ENCODE data around the gene NME9. TPM values are rescaled to one million over a fixed set of nuclear protein-coding genes. Genes with fewer than 3 reads are reported as not detected.

Gene NME9
- total and polyA plus RNA-seq, 7 experiments from 2014 or later: 0.52 to 2.0 (median 0.71) TPM; not detected in 1

DNA sequence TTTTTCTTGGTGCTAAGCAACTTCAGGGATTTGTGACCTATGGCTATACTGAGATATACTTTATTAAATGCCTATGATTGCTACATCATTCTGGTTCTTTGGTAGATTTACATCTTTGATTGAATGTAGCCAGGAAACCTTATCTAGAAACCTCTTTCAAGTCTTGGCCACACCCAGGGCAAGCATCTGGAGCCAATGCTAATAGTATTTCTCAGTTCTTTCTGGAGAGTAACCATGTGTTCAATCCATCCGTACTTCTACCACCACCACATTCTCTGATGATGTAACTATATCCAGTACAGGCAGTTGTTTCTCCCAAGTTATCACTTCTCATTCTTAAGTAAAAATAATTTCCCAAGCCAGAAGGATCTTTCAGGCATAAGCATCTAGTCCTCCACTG is 69.0 kb downstream of the NME9 start:
- Mint-ChIP-seq H3K36me3 (peaks cover 0 to 44% (median 12%) of the 10 kb centered on the region in 5 donors), H3K4me3 (no peak overlapping the region), H3K27ac (peak overlapping the region in 1 of 9 donors; percentile 16), H3K9me3 (no peaks in the 10 kb centered on the region), H3K27me3 (no peaks in the 10 kb centered on the region), H3K4me1 (peaks cover 0 to 16% (median 0%) of the 10 kb centered on the region in 7 donors)
- H3K27me3 ChIP-seq (ENCODE audit: control insufficient read depth in 2 of 2, insufficient read depth in 2 of 2, low read length in 2 of 2): no peaks in the 10 kb centered on the region
- DNase-seq (no peak), ATAC-seq (no peak)
- H3K36me3 ChIP-seq (ENCODE audit: control insufficient read depth in 2 of 3, insufficient read depth in 3 of 3, low read length in 3 of 3): peaks cover 0 to 9% (median 3%) of the 10 kb centered on the region in 3 experiments
- H3K27ac ChIP-seq (ENCODE audit: low read depth, low read length): no peak overlapping the region
- H3K4me1 ChIP-seq (ENCODE audit: control insufficient read depth in 2 of 2, insufficient read depth in 2 of 2, low read length in 2 of 2): no peaks in the 10 kb centered on the region
- no peak overlapping the region for H3K4me3 ChIP-seq (ENCODE audit: low read length)
- no peaks in the 10 kb centered on the region for H3K9me3 ChIP-seq (ENCODE audit: control insufficient read depth in 2 of 3, low read length in 3 of 3)
- intact Hi-C loops (cut with micrococcal nuclease): no loop called here
- ChIA-PET POLR2A (no interaction called here), CTCF (no interaction called here)

DNA sequence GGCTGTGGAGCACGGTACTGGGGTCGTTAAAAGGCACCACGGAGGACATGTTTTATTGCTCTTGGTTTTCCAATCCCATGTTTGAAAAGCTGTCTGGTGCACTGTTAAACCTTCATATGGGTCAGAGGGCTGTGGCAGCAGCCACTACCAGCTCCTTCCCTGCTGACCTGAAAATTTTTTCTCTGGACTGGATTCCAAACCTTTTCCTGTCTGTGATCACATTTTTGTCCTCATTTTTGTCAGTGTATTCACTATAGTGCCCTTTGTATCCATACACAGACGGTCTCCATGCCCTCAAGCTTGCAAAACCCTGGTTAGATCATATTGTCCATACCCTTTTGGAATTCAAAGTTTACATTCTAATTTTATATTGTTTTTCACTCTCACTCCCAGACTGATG is 70.5 kb downstream of the NME9 start:
- Histone ChIP-seq H3K36me3 (ENCODE audit: control insufficient read depth in 2 of 3, insufficient read depth in 3 of 3, low read length in 3 of 3) (peaks cover 0 to 4% (median 0%) of the 10 kb centered on the region in 3 experiments), H3K4me1 (ENCODE audit: control insufficient read depth in 2 of 2, insufficient read depth in 2 of 2, low read length in 2 of 2) (no peaks in the 10 kb centered on the region), H3K9me3 (ENCODE audit: control insufficient read depth in 2 of 3, low read length in 3 of 3) (no peaks in the 10 kb centered on the region), H3K27ac (ENCODE audit: low read depth, low read length) (no peak overlapping the region), H3K4me3 (ENCODE audit: low read length) (no peak overlapping the region), H3K27me3 (ENCODE audit: control insufficient read depth in 2 of 2, insufficient read depth in 2 of 2, low read length in 2 of 2) (no peaks in the 10 kb centered on the region)
- Mint-ChIP-seq H3K27ac (no peak overlapping the region), H3K4me1 (peaks cover 0 to 16% (median 0%) of the 10 kb centered on the region in 7 donors), H3K36me3 (peaks cover 0 to 44% (median 8%) of the 10 kb centered on the region in 5 donors), H3K9me3 (no peaks in the 10 kb centered on the region), H3K27me3 (no peaks in the 10 kb centered on the region), H3K4me3 (no peak overlapping the region)
- CTCF ChIA-PET: no interaction called here
- POLR2A ChIA-PET: no interaction called here
- DNase-seq (no peak), ATAC-seq (no peak)
- intact Hi-C loops (cut with micrococcal nuclease): no loop called here

DNA sequence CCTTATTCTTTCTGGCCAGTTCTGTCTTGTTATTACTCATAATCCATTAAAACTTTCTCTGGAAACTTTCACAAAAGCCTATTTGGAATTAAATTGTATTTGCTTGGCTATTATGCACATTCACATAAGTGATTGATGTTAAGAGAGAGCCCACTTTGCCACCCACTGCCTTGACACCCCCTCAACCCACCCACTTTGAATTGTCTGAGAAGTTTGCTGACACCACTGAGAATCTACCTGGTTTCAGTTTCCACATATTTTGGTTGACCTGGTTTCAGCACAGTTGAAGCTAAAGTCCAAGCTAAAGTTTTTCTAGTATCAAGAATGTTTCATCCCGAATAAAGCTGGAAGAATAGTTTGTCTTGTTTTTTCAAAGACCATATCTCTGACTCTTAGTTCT is 71.7 kb downstream of the NME9 start:
- peaks cover 0 to 16% (median 0%) of the 10 kb centered on the region in 7 donors for H3K4me1 Mint-ChIP-seq
- no peak overlapping the region for H3K27ac Mint-ChIP-seq
- H3K27me3 Mint-ChIP-seq: no peaks in the 10 kb centered on the region
- no peak overlapping the region for H3K4me3 Mint-ChIP-seq
- ATAC-seq: no peak
- no peak for DNase-seq
- no peaks in the 10 kb centered on the region for H3K9me3 Mint-ChIP-seq
- ChIA-PET CTCF (no interaction called here), POLR2A (no interaction called here)
- H3K36me3 Mint-ChIP-seq: peaks cover 0 to 39% (median 8%) of the 10 kb centered on the region in 5 donors
- no peak overlapping the region for H3K27ac ChIP-seq (ENCODE audit: low read depth, low read length)
- no peaks in the 10 kb centered on the region for H3K4me1 ChIP-seq (ENCODE audit: control insufficient read depth in 2 of 2, insufficient read depth in 2 of 2, low read length in 2 of 2)
- intact Hi-C loops (cut with micrococcal nuclease): no loop called here
- H3K9me3 ChIP-seq (ENCODE audit: control insufficient read depth in 2 of 3, low read length in 3 of 3): no peaks in the 10 kb centered on the region
- no peak overlapping the region for H3K4me3 ChIP-seq (ENCODE audit: low read length)
- no peaks in the 10 kb centered on the region for H3K27me3 ChIP-seq (ENCODE audit: control insufficient read depth in 2 of 2, insufficient read depth in 2 of 2, low read length in 2 of 2)
- peaks cover 0 to 4% (median 0%) of the 10 kb centered on the region in 3 experiments for H3K36me3 ChIP-seq (ENCODE audit: control insufficient read depth in 2 of 3, insufficient read depth in 3 of 3, low read length in 3 of 3)

DNA sequence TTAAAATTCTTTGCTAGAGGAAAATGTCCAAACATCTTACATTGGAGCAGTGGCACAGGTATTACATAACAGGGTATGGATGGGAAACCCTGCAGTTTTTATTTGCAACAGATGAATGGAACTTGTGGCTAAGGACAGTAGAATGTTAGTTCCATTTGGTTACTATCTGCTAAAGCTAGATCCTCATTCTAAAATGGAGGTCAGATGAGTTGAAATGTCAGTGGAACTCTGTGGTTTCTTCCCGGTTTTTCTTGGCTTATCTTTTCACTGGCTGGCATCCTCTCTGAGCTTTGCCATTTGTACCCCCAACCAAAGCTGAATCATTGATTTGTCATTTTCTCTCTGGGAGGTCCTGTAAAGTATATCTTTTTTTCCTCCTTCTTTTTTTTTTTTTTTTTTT is 73.6 kb downstream of the NME9 start:
- Histone ChIP-seq H3K27ac (ENCODE audit: low read depth, low read length) (no peak overlapping the region), H3K4me3 (ENCODE audit: low read length) (no peak overlapping the region), H3K4me1 (ENCODE audit: control insufficient read depth in 2 of 2, insufficient read depth in 2 of 2, low read length in 2 of 2) (no peaks in the 10 kb centered on the region), H3K27me3 (ENCODE audit: control insufficient read depth in 2 of 2, insufficient read depth in 2 of 2, low read length in 2 of 2) (no peaks in the 10 kb centered on the region), H3K9me3 (ENCODE audit: control insufficient read depth in 2 of 3, low read length in 3 of 3) (no peaks in the 10 kb centered on the region), H3K36me3 (ENCODE audit: control insufficient read depth in 2 of 3, insufficient read depth in 3 of 3, low read length in 3 of 3) (no peaks in the 10 kb centered on the region)
- Mint-ChIP-seq H3K36me3 (peaks cover 3 to 44% (median 8%) of the 10 kb centered on the region in 5 donors), H3K27ac (no peak overlapping the region), H3K4me3 (no peak overlapping the region), H3K4me1 (peaks cover 0 to 3% (median 0%) of the 10 kb centered on the region in 7 donors), H3K9me3 (no peaks in the 10 kb centered on the region), H3K27me3 (no peaks in the 10 kb centered on the region)
- no peak for ATAC-seq
- ChIA-PET CTCF (no interaction called here), POLR2A (no interaction called here)
- DNase-seq: no peak
- intact Hi-C loops (cut with micrococcal nuclease): no loop called here

DNA sequence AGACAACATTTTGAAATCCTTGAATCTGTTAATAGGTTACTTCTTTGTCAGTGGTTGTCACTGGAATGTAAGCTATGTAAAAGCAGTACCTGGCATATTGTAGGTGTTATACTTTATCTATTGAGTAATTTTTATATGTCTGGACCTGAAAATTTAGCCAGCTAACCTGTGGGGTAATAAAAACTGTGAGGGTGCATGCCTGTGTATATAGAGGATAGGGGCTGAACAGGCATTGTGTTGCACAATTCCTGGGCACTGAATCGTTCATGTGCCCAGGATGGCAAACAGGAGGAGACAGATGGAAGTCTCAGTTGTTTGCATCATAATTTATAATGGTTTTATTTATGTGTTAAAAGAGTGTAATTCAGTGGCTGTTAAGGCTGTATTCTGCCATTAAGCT is 75.4 kb downstream of the NME9 start:
- Histone ChIP-seq H3K27ac (ENCODE audit: low read depth, low read length) (no peak overlapping the region), H3K27me3 (ENCODE audit: control insufficient read depth in 2 of 2, insufficient read depth in 2 of 2, low read length in 2 of 2) (no peaks in the 10 kb centered on the region), H3K4me1 (ENCODE audit: control insufficient read depth in 2 of 2, insufficient read depth in 2 of 2, low read length in 2 of 2) (no peaks in the 10 kb centered on the region), H3K36me3 (ENCODE audit: control insufficient read depth in 2 of 3, insufficient read depth in 3 of 3, low read length in 3 of 3) (no peaks in the 10 kb centered on the region), H3K9me3 (ENCODE audit: control insufficient read depth in 2 of 3, low read length in 3 of 3) (no peaks in the 10 kb centered on the region), H3K4me3 (ENCODE audit: low read length) (no peak overlapping the region)
- ChIA-PET POLR2A (no interaction called here), CTCF (no interaction called here)
- no peaks in the 10 kb centered on the region for H3K4me1 Mint-ChIP-seq
- no peak overlapping the region for H3K4me3 Mint-ChIP-seq
- no peak overlapping the region for H3K27ac Mint-ChIP-seq
- no peaks in the 10 kb centered on the region for H3K9me3 Mint-ChIP-seq
- ATAC-seq (no peak), DNase-seq (no peak)
- H3K27me3 Mint-ChIP-seq: no peaks in the 10 kb centered on the region
- intact Hi-C loops (cut with micrococcal nuclease): no loop called here
- H3K36me3 Mint-ChIP-seq: peaks cover 0 to 40% (median 6%) of the 10 kb centered on the region in 5 donors

DNA sequence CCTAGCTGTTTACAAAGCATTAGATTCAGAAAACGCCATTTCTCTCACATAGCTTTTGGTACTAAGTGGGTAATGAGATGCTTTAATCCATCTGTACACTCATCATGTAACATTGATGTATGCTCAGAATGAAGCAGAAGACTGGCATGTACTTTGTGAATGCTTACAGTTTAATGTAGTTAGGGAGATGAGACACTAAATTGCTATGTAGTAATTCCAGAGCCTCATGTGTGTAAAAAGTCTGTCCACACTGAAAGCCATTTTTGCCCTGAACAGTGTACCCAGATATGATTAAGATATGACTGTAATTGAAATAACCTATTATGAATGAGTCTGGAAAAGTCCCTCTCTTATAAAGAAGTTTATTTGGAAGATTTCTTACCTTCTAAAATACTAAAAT is 76.0 kb downstream of the NME9 start:
- POLR2A ChIA-PET: no interaction called here
- peaks cover 0 to 36% (median 9%) of the 10 kb centered on the region in 5 donors for H3K36me3 Mint-ChIP-seq
- no peaks in the 10 kb centered on the region for H3K4me1 ChIP-seq (ENCODE audit: control insufficient read depth in 2 of 2, insufficient read depth in 2 of 2, low read length in 2 of 2)
- H3K27ac ChIP-seq (ENCODE audit: low read depth, low read length): no peak overlapping the region
- no peak overlapping the region for H3K27ac Mint-ChIP-seq
- CTCF ChIA-PET: no interaction called here
- ATAC-seq: no peak
- DNase-seq: no peak
- no peaks in the 10 kb centered on the region for H3K27me3 ChIP-seq (ENCODE audit: control insufficient read depth in 2 of 2, insufficient read depth in 2 of 2, low read length in 2 of 2)
- H3K4me1 Mint-ChIP-seq: no peaks in the 10 kb centered on the region
- no peak overlapping the region for H3K4me3 ChIP-seq (ENCODE audit: low read length)
- H3K9me3 Mint-ChIP-seq: no peaks in the 10 kb centered on the region
- intact Hi-C loops (cut with micrococcal nuclease): no loop called here
- no peaks in the 10 kb centered on the region for H3K36me3 ChIP-seq (ENCODE audit: control insufficient read depth in 2 of 3, insufficient read depth in 3 of 3, low read length in 3 of 3)
- no peaks in the 10 kb centered on the region for H3K27me3 Mint-ChIP-seq
- no peaks in the 10 kb centered on the region for H3K9me3 ChIP-seq (ENCODE audit: control insufficient read depth in 2 of 3, low read length in 3 of 3)
- H3K4me3 Mint-ChIP-seq: no peak overlapping the region

Data from naive thymus-derived CD4-positive, alpha-beta T cell (primary cell).